Prostate gland (tissue), 2 donors: ENCODE data around the gene TPH1.

Source experiments
- POLR2A ChIP-seq: fragments of 450-650 bp; IDR thresholded peaks from one replicate; pipeline ENCODE4 v1.6.1; 2016; ENCODE audit warnings: antibody characterized with exemption, mild to moderate bottlenecking
- POLR2AphosphoS5 ChIP-seq: sonication (generic); formaldehyde crosslinking; IDR thresholded peaks from one replicate; pipeline ENCODE4 v1.6.1; 2017; ENCODE audit warnings: antibody characterized with exemption
- TF ChIP-seq, protein P1 (sequence below), 4 experiments: fragments of 200-600 bp in 2 of 4; fragments of 450-650 bp in 2 of 4; sonication (generic) in 2 of 4; IDR thresholded peaks; 1 replicate in 3 of 4; 2 replicates in 1 of 4; pipeline ENCODE4 v1.5.1; 2016 to 2019; ENCODE audit warnings: antibody characterized with exemption in 4 of 4, mild to moderate bottlenecking in 2 of 4, moderate library complexity in 2 of 4

- TF ChIP-seq, protein P1, sequence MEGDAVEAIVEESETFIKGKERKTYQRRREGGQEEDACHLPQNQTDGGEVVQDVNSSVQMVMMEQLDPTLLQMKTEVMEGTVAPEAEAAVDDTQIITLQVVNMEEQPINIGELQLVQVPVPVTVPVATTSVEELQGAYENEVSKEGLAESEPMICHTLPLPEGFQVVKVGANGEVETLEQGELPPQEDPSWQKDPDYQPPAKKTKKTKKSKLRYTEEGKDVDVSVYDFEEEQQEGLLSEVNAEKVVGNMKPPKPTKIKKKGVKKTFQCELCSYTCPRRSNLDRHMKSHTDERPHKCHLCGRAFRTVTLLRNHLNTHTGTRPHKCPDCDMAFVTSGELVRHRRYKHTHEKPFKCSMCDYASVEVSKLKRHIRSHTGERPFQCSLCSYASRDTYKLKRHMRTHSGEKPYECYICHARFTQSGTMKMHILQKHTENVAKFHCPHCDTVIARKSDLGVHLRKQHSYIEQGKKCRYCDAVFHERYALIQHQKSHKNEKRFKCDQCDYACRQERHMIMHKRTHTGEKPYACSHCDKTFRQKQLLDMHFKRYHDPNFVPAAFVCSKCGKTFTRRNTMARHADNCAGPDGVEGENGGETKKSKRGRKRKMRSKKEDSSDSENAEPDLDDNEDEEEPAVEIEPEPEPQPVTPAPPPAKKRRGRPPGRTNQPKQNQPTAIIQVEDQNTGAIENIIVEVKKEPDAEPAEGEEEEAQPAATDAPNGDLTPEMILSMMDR (IDR thresholded peaks at IDR 0.05): no peak
- no peak for TF ChIP-seq POLR2A
- no peak for TF ChIP-seq POLR2AphosphoS5
Observed at GRCh38 chr11:18036456-18036855, 9.6 kb downstream of the TPH1 start.
